NCI-H2029 (cell line): ENCODE data around the gene STAB1.

Source experiments
- DNase-seq: peaks from one replicate; lab custom pipeline; 2025; lab: John Stamatoyannopoulos, UW

STAB1 gene

GRCh38 chr3:52509753-52510328 lies 14.7 kb downstream of the STAB1 start:
- no peak for DNase-seq

GRCh38 chr3:52511509-52511908 lies 16.4 kb downstream of the STAB1 start:
- DNase-seq, result no peak

GRCh38 chr3:52512105-52512504 lies 17.0 kb downstream of the STAB1 start:
- DNase-seq, result no peak

- DNase-seq, result no peak
Measured at GRCh38 chr3:52512727-52513126, 17.6 kb downstream of the STAB1 start.

- no peak for DNase-seq
Measured at GRCh38 chr3:52513281-52513680, 18.1 kb downstream of the STAB1 start.

GRCh38 chr3:52514576-52514975 lies 19.4 kb downstream of the STAB1 start:
- DNase-seq, result no peak

- no peak for DNase-seq
Measured at GRCh38 chr3:52515192-52515591, 20.1 kb downstream of the STAB1 start.

- DNase-seq, result no peak
Measured at GRCh38 chr3:52516509-52517195, 21.5 kb downstream of the STAB1 start.

GRCh38 chr3:52517796-52518722 lies 22.9 kb downstream of the STAB1 start:
- DNase-seq, result no peak

- DNase-seq, result no peak
Measured at GRCh38 chr3:52518723-52519444, 23.7 kb downstream of the STAB1 start.

GRCh38 chr3:52519445-52520140 lies 24.5 kb downstream of the STAB1 start:
- no peak for DNase-seq

GRCh38 chr3:52520141-52520667 lies 25.1 kb downstream of the STAB1 start:
- no peak for DNase-seq

- DNase-seq, result no peak
Measured at GRCh38 chr3:52520716-52521487, 25.8 kb downstream of the STAB1 start.

- no peak for DNase-seq
Measured at GRCh38 chr3:52521488-52521824, 26.3 kb downstream of the STAB1 start.

- DNase-seq, result no peak
Measured at GRCh38 chr3:52521881-52522650, 26.9 kb downstream of the STAB1 start.

GRCh38 chr3:52522651-52523251 lies 27.6 kb downstream of the STAB1 start:
- no peak for DNase-seq

- no peak for DNase-seq
Measured at GRCh38 chr3:52523386-52524257, 28.5 kb downstream of the STAB1 start.

- DNase-seq, result no peak
Measured at GRCh38 chr3:52524258-52524751, 29.2 kb downstream of the STAB1 start.
